NCI-H2196 (cell line): ENCODE measurements around the gene GSTA1.
A peak's percentile ranks its signal among the peaks of the same experiment; 100 is the strongest.
"Not testable (repeated sequence)": the region's sequence is repeated elsewhere in the genome, so short reads cannot be mapped to it uniquely, and the experiment has no call there.

Experiments
- DNase-seq: peaks from one replicate; lab custom pipeline; 2025; ENCODE audit not compliant: unreplicated experiment; lab: John Stamatoyannopoulos, UW

GSTA1 gene

GRCh38 chr6:52759085-52759484, 44.5 kb downstream of the GSTA1 start:
- DNase-seq = no peak

GRCh38 chr6:52757651-52758338, 45.8 kb downstream of the GSTA1 start:
- DNase-seq = not testable (repeated sequence)

DNA sequence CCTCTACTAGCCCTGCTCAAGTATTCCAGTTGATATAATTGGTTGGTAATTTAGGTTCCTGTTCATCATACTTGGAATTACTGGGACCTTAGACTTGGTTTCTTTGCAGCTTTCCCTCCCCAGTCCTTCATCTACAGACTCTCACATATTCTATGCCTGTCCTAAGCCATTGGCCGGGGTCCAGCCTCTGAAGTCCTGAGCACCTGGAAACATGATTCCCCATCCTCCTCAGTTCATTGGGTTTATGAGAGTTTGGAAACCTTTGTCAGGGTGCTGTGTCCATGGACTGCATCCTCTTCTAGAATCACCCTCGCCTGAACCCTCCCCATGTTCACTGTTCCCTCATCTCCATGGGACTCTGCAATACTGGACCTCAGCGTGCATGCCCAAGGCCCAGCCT, 49.2 kb downstream of the GSTA1 start:
- peak; percentile 32 for DNase-seq

- DNase-seq = not testable (repeated sequence)
Measured at GRCh38 chr6:52753137-52753536, 50.5 kb downstream of the GSTA1 start.

DNA sequence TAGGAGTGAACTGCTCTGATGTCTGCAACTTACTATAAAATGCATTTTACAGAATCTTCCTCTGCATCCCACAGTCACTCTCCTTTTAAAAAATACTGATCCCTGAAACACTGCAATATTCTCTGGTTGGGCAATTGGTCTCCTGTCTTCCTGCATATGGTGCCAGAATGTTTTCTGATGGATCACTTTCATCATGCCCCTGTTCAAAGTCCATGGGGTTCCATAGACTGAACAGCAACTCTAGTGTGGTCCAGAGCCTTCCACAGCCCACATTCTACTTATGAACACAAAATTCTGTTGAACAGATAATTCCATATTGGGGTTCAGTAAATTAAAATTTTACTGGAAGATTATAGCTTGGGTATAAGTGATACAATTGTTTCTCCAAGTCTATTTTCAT, 51.3 kb downstream of the GSTA1 start:
- DNase-seq = no peak

DNA sequence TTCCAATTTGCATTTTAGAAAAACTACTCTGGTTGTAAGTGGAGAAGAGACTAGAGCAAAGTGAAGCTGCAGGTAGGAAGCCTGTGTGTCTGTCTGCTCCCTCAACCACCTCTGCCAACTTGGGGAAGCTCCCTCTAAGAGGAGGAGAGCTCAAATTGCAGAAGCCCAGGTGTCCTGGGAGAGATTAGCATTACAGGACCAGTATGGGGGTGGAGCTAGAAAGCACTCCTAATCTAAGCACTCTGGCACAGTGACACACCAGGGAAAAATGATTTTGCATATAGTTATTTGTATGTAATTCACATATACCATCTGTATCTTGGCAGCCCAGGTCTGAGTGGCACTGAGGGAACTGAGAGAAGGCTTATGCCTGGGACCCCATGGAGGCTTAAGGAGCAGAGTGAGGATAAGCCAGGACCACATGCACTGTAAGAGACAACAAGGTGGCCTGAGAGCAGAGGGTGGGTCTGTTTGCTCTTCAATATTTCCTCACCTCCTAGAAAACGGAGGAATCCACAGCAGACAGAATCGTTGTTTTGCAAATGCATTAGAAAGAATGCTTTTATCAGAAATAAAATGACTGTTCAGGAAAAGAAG, 54.0 kb downstream of the GSTA1 start:
- peak; percentile 28 for DNase-seq

DNA sequence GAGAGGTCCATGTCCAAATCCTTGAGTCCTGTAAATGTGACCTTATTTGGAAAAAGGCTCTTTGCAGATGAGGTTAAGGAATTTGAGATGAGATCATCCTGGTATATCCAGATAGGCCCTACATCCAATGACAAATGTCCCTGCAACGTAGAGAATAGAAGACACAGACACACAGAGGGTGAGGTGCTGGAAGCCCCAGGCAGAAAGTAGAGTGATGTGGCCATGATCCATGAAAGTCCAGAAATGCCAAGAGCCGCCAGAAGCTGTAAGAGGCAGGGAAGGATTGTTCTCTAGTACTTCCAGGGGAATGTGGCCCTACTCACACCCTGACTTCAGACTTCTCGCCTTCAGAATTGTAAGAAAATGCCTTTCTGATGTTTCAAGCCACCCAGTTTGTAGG, 56.3 kb downstream of the GSTA1 start:
- not testable (repeated sequence) for DNase-seq

- DNase-seq = no peak
Measured at GRCh38 chr6:52746213-52746612, 57.4 kb downstream of the GSTA1 start.

DNA sequence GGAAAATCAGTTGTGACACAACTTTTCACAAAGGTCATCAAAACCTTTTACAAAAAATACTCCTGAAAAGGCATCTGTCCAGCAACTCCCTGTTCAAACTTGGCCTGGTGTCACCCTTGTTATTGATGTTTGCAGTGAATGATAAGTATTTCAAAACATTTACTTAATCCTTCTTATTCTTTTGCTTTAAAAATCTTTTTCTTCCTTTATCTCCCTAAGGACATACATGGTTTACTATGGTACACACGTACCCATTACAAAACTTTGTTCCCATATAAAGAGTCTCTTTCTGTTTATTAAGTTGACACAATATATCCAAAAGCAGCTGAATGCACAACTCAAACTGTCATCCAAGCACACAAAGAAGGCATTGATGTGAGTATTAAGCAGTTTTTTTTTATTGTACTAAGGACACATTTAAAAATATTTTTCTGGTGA, 57.8 kb downstream of the GSTA1 start:
- no peak for DNase-seq

DNA sequence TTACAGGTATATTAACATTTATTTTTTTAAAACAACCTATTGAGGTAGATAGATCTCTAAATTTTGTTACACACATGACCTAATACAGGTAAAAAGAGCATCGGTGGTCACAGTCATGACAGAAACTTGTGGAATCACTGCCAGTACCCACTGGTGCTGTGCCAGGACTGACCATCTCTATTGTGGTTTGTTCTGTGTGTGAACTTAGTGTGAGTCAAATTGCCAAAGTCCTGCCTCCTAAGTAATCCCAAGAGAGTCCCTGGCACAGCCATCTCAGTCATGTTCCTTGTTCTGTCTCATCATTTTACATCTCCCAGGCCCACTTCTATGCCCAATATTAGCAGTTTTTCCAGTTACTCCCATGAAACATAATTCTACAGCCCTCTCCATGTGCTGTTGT, 61.7 kb downstream of the GSTA1 start:
- DNase-seq = no peak
